ENCODE data around the gene CLIC4. TPM values are rescaled to one million over a fixed set of nuclear protein-coding genes. Genes with fewer than 3 reads are reported as not detected.

CLIC4 gene
- total and polyA plus RNA-seq, 9 of the 15 experiments (the other 6 are each of a cell fraction or from before 2014, with no cell fraction given): 16.0 to 67.5 (median 38.4) TPM

GRCh38 chr1:24705260-24706073 lies 39.8 kb upstream of the CLIC4 start (continued):
- TF ChIP-seq E2F1 (CRISPR knock-in tag; IDR thresholded peaks at IDR 0.05): no peak
- TF ChIP-seq DLX4 (CRISPR knock-in tag; IDR thresholded peaks at IDR 0.05): no peak
- no peak for TF ChIP-seq ERF (CRISPR knock-in tag; IDR thresholded peaks at IDR 0.05)
- no peak for TF ChIP-seq PRMT5 (CRISPR knock-in tag; IDR thresholded peaks at IDR 0.05)
- no peak for TF ChIP-seq SMARCA5 (IDR thresholded peaks at IDR 0.05)
- TF ChIP-seq ZNF280B (CRISPR knock-in tag; IDR thresholded peaks at IDR 0.05): no peak
- TF ChIP-seq ZNF174 (CRISPR knock-in tag; IDR thresholded peaks at IDR 0.05): no peak
- TF ChIP-seq ZEB2 (IDR thresholded peaks at IDR 0.05): no peak
- TF ChIP-seq CHCHD3 (CRISPR knock-in tag; IDR thresholded peaks at IDR 0.05): no peak
- no peak for TF ChIP-seq EWSR1 (IDR thresholded peaks at IDR 0.05; ENCODE audit: borderline replicate concordance, low read depth, partially characterized antibody)
- TF ChIP-seq HMG20A (CRISPR knock-in tag; conservative IDR thresholded peaks at IDR 0.05): no peak
- 0 out of 2 replicates have a peak, but pooled peaks have one; percentile 2 for TF ChIP-seq JUND (IDR thresholded peaks at IDR 0.05; ENCODE audit: borderline replicate concordance, low read depth, low read length)
- 0 out of 3 replicates have a peak, but pooled peaks have one; percentile 18 for TF ChIP-seq JUND (tag; IDR thresholded peaks at IDR 0.05; ENCODE audit: borderline replicate concordance, low read depth, low read length)
- TF ChIP-seq PHF8 (IDR thresholded peaks at IDR 0.05; ENCODE audit: borderline replicate concordance, low read length): peak; percentile 51; the same call in 1 of the 2 replicates
- TF ChIP-seq CREM (IDR thresholded peaks at IDR 0.05; ENCODE audit: low read depth): peak; percentile 42
- no peak for TF ChIP-seq SMAD2 (IDR thresholded peaks at IDR 0.05; ENCODE audit: low read depth, low read length)
- TF ChIP-seq CGGBP1 (CRISPR knock-in tag; IDR thresholded peaks at IDR 0.05): no peak
- no peak for TF ChIP-seq CTCFL (IDR thresholded peaks at IDR 0.05; ENCODE audit: borderline replicate concordance, insufficient read depth, low read depth, low read length, poor library complexity, severe bottlenecking)
- TF ChIP-seq TAL1 (IDR thresholded peaks at IDR 0.05): no peak
- TF ChIP-seq DNMT1 (IDR thresholded peaks at IDR 0.05): no peak

All from K562 (cell line).